Coronary artery (tissue), 2 donors: ENCODE data around the gene MYL5.

Experiments used
- DNase-seq: peaks from one replicate; pipeline ENCODE4 v3.0.0-alpha.2; 2017; ENCODE audit warnings: low spot score
- H3K27ac ChIP-seq, 2 donors: fragments of 200-600 bp; sonication (generic); one replicate each; pipeline ENCODE4 v1.5.1; 2016 to 2019
- H3K4me3 ChIP-seq: fragments of 200-600 bp; sonication (generic); 2 replicates; pipeline ENCODE4 v1.5.1; 2016; ENCODE audit warnings: mild to moderate bottlenecking, moderate library complexity
- CTCF ChIP-seq: fragments of 200-600 bp; sonication (generic); IDR thresholded peaks from one replicate; pipeline ENCODE4 v1.5.1; 2019; ENCODE audit warnings: antibody characterized with exemption

MYL5 gene

DNA sequence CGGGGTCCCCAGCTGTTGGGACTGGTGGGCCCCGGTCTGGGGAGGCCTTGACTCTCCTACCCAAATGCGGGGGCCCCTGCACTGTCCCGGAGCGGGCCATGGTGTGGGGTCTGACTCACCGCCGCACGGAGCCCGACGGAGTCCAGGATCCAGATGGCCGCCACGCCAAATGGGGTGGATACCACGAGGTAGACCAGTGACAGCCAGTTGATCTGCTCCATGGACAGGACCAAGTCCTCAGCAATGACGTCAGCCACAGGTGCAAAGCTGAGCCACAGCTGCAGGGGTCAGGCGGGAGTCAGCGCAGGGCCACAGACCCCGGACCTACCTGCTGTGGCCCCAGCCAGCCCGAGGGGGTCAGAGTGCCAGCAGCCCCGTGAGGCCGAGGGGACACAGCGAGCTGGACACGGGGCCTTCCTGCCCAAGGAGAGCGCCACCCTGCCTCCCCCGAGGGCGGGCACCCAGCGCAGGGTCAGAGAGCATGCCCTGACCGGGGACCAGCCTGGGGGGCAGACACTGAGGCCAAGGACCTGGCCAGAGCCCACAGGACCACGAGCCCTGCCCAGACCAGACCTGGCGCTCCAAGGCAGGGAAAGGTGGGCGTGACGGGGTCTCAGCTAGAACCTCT lies 12.2 kb downstream of the MYL5 start:
- Histone ChIP-seq H3K4me3 (peak overlapping the region; percentile 60), H3K27ac (peak overlapping the region in 1 of 2 donors; percentile 91)
- TF ChIP-seq CTCF: no peak
- peak; percentile 74 for DNase-seq

- peak overlapping the region; percentile 9 to 91 for H3K27ac ChIP-seq
- peak overlapping the region; percentile 60 for H3K4me3 ChIP-seq
- DNase-seq: peak; percentile 91
These were observed 13.0 kb downstream of the MYL5 start for GRCh38 chr4:687048-687970.

GRCh38 chr4:687971-688853 lies 13.9 kb downstream of the MYL5 start:
- no peak for DNase-seq
- H3K27ac ChIP-seq: peak overlapping the region; percentile 62 to 91
- TF ChIP-seq CTCF: no peak
- peak overlapping the region; percentile 79 for H3K4me3 ChIP-seq

More at GRCh38 chr4:687048-687970, 13.0 kb downstream of the MYL5 start:
- no peak for TF ChIP-seq CTCF

DNA sequence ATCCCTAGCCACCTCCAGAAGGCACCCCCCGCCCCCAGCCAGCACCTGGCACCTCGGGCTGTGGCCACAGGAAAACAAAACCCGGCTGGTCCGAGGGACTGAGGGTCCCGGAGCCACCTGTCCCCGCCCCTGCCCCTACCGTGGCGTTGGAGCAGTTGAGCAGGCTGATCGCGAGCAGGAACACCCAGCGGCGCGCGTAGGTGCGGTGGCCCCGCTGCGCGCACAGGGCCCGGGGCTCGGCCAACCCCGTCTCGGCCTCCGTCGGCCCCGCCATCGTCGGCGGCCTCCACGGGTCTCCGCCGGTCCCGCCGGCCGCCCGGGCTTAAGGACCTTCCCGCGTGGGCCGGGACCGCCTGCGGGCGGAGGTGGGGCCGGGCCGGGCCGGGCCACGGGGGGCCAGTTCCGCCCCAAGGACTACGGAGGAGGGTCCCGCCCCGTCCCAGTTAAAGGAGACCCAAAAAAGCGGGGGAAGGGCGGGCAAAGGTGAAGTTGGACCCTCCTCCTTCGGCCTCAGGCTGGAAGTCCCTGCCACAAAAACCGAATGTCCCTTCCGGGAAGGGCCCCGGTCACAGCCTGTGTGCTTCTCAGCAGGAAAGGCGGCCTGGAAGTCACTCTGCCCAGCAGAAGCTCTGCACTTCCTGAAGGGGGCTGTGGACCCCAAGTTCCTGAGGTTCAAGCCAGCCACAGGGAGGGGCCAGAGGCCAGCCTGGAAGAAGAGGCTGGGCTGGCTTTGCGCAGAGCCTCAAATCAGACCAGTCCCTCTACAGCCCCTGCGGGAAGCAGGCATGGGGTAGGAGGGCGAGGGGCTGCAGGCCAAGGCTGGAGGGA lies 14.7 kb downstream of the MYL5 start, which contains the start of gene SLC49A3:
TSS of gene SLC49A3 (minus strand) at position 298 of the 828 bp plus-strand sequence. CDS start at position 274, 24 bp downstream.
- H3K27ac ChIP-seq: peak within 1 kb of the TSS; percentile 62 to 91
- DNase-seq: no peak
- H3K4me3 ChIP-seq: peak within 1 kb of the TSS; percentile 79
- TF ChIP-seq CTCF: no peak

- no peak for DNase-seq
- TF ChIP-seq CTCF: no peak
- Histone ChIP-seq H3K4me3 (peak overlapping the region; percentile 79), H3K27ac (peak overlapping the region in 1 of 2 donors; percentile 91)
These were observed 15.4 kb downstream of the MYL5 start for GRCh38 chr4:689723-690122.
